ENCODE results near the gene DNAH10.

Gene DNAH10

GRCh38 chr12:123976227-123976826 lies 214.2 kb downstream of the DNAH10 start:
- TF ChIP-seq CTCF (IDR thresholded peaks at IDR 0.05; ENCODE audit: borderline replicate concordance, control extremely low read depth, extremely low read depth, insufficient read depth, missing control alignments) = no peak
- in situ Hi-C loops (cut with MboI; ENCODE audit: low sequenced_read_pairs, unreplicated experiment) = no loop called here
- DNase-seq (ENCODE audit: low spot score) = no peak

GRCh38 chr12:123979566-123979965 lies 217.5 kb downstream of the DNAH10 start:
- DNase-seq (ENCODE audit: low spot score) = no peak
- TF ChIP-seq CTCF (IDR thresholded peaks at IDR 0.05; ENCODE audit: borderline replicate concordance, control extremely low read depth, extremely low read depth, insufficient read depth, missing control alignments) = no peak
- in situ Hi-C loops (cut with MboI; ENCODE audit: low sequenced_read_pairs, unreplicated experiment) = no loop called here

GRCh38 chr12:123982269-123982668 lies 220.2 kb downstream of the DNAH10 start:
- no peak for DNase-seq (ENCODE audit: low spot score)
- in situ Hi-C loops (cut with MboI; ENCODE audit: low sequenced_read_pairs, unreplicated experiment) = no loop called here
- no peak for TF ChIP-seq CTCF (IDR thresholded peaks at IDR 0.05; ENCODE audit: borderline replicate concordance, control extremely low read depth, extremely low read depth, insufficient read depth, missing control alignments)

- in situ Hi-C loops (cut with MboI; ENCODE audit: low sequenced_read_pairs, unreplicated experiment) = no loop called here
- TF ChIP-seq CTCF (IDR thresholded peaks at IDR 0.05; ENCODE audit: borderline replicate concordance, control extremely low read depth, extremely low read depth, insufficient read depth, missing control alignments) = peak; percentile 60
- peak; percentile 39 for DNase-seq (ENCODE audit: low spot score)
Measured at GRCh38 chr12:123983822-123984485, 221.9 kb downstream of the DNAH10 start.

- in situ Hi-C loops (cut with MboI; ENCODE audit: low sequenced_read_pairs, unreplicated experiment) = no loop called here
- peak; percentile 26 for DNase-seq (ENCODE audit: low spot score)
- TF ChIP-seq CTCF (IDR thresholded peaks at IDR 0.05; ENCODE audit: borderline replicate concordance, control extremely low read depth, extremely low read depth, insufficient read depth, missing control alignments) = no peak
Measured at GRCh38 chr12:123984903-123985302, 222.8 kb downstream of the DNAH10 start.

All from GM13976 (cell line).